Activated CD8-positive, alpha-beta T cell treated with anti-CD3 and anti-CD28 coated beads, Interleukin-2, amount 10 ng/mL, durations not matched to agents 7 days and 5 days (primary cell): Measurements from ENCODE around the gene NOX3. TPM values are rescaled to one million over a fixed set of nuclear protein-coding genes. Genes with fewer than 3 reads are reported as not detected.

Experiments used
- ATAC-seq: fragments of 150-1000 bp; cut with Tn5 transposase; one replicate; pipeline ENCODE4 v1.10.0; 2021; ENCODE audit warnings: moderate library complexity
- CTCF ChIA-PET: fragments of 350-600 bp; sonication (Branson Sonifier 250); formaldehyde crosslinking; loops from one replicate; lab custom pipeline; 2021; ENCODE audit warnings: antibody characterized with exemption; lab: Charles Lee
- POLR2A ChIA-PET: fragments of 350-600 bp; sonication (Branson Sonifier 250); formaldehyde crosslinking; loops from one replicate; lab custom pipeline; 2021; ENCODE audit warnings: antibody characterized with exemption; lab: Charles Lee
- DNase-seq: peaks from one replicate; pipeline ENCODE4 v3.0.0-alpha.2; 2020
- H3K27ac Mint-ChIP-seq: one replicate; pipeline ENCODE4 v1.8.0; 2021; ENCODE audit warnings: mild to moderate bottlenecking, mixed read lengths
- H3K27me3 Mint-ChIP-seq: one replicate; pipeline ENCODE4 v1.8.0; 2021; ENCODE audit warnings: low read depth, mixed read lengths
- H3K36me3 Mint-ChIP-seq: one replicate; pipeline ENCODE4 v1.8.0; 2021; ENCODE audit warnings: low read depth, mixed read lengths
- H3K4me1 Mint-ChIP-seq: one replicate; pipeline ENCODE4 v1.8.0; 2021; ENCODE audit warnings: low read depth, mixed read lengths
- H3K4me3 Mint-ChIP-seq: one replicate; pipeline ENCODE4 v1.8.0; 2021; ENCODE audit warnings: mild to moderate bottlenecking, mixed read lengths
- H3K9me3 Mint-ChIP-seq: one replicate; pipeline ENCODE4 v1.8.0; 2022; ENCODE audit warnings: mixed read lengths; ENCODE audit not compliant: insufficient read depth
- total RNA-seq, 2 experiments: library from RNA; stranded (reverse); gene quantifications; one replicate each; pipeline ENCODE4 v1.2.3, GENCODE V29; 2021

Gene NOX3
- total RNA-seq, 2 experiments from 2014 or later: not detected

DNA sequence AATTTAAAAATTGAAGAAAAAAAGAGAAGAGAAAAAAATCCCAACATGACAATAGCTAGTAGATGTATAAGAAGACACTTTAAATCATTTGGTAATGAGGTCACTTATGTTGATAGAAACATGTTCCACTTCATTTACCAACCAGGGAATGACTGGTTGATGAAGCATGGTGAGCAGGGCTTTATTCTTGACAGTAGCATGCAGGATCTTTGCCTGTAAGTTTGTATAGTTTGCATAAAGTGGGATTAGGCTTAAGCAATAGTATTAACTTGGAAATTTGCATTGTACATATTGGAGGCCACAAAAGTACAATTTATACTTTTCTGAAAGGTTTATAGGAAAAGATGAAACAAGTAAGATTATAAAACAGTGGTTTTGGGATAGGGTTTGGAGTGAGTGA, 67.0 kb downstream of the NOX3 start:
- H3K4me3 Mint-ChIP-seq: no peak overlapping the region
- ChIA-PET POLR2A (no interaction called here), CTCF (no interaction called here)
- H3K27ac Mint-ChIP-seq: no peak overlapping the region
- no peak for ATAC-seq
- DNase-seq: no peak
- H3K27me3 Mint-ChIP-seq: no peaks in the 10 kb centered on the region
- H3K9me3 Mint-ChIP-seq: no peaks in the 10 kb centered on the region
- no peaks in the 10 kb centered on the region for H3K36me3 Mint-ChIP-seq
- H3K4me1 Mint-ChIP-seq: peaks cover 7% of the 10 kb centered on the region

DNA sequence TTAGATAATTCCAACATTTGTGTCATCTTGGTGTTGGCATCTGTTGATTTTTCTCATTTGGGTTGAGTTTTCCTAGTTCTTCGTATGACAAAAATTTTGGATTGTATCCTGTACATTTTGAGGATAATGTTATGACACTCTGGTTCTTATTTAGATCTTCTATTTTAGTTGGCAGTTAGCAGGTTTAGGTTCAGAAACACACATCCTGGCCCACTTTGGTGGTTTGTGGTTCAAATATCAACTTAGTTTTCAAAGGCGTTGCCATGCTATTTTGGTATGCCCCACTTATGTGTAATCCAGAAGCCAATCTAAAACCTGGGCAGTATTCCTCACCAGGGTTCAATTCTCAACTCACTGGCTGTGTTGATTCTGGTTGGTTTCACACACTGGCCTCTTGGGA, 68.2 kb downstream of the NOX3 start:
- ATAC-seq: no peak
- POLR2A ChIA-PET: no interaction called here

DNA sequence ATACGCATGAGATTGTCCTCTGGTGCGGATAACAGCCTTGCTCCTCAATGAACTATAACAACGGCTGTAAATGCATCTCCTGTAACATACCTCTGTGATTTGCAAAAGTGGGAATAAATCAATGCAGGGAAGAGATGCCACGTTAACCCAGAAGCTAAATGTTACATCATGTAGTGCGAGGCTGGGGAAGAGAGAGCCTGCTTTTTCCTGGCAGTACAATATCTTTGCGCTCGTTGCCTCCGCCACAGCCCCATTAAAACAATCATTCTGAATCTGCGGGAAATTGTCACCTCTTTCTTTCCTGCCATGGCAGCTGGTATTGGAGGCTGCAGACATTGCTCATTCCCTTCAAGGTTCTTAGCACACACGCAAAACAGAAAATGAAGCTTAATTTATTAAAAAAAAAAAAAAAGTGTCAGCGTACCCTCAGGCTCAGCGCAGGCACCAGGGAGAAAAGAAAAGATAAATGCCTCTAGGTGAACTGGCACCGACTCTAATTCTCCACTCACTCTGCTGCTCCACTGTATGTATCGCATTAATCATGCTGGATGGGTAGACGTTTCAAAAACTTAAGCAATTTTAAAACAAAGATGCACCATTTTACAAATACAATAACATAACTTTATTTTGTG, 71.2 kb downstream of the NOX3 start:
- no peak for DNase-seq
- no peaks in the 10 kb centered on the region for H3K27me3 Mint-ChIP-seq
- H3K4me3 Mint-ChIP-seq: no peak overlapping the region
- no peak for ATAC-seq
- H3K9me3 Mint-ChIP-seq: no peaks in the 10 kb centered on the region
- H3K36me3 Mint-ChIP-seq: no peaks in the 10 kb centered on the region
- CTCF ChIA-PET: no interaction called here
- H3K4me1 Mint-ChIP-seq: peaks cover 7% of the 10 kb centered on the region
- POLR2A ChIA-PET: no interaction called here
- no peak overlapping the region for H3K27ac Mint-ChIP-seq

More for the DNA sequence above, 68.2 kb downstream of the NOX3 start:
- no peaks in the 10 kb centered on the region for H3K27me3 Mint-ChIP-seq
- no peak overlapping the region for H3K4me3 Mint-ChIP-seq
- DNase-seq: no peak
- CTCF ChIA-PET: no interaction called here
- H3K9me3 Mint-ChIP-seq: no peaks in the 10 kb centered on the region
- peaks cover 7% of the 10 kb centered on the region for H3K4me1 Mint-ChIP-seq
- H3K27ac Mint-ChIP-seq: no peak overlapping the region
- no peaks in the 10 kb centered on the region for H3K36me3 Mint-ChIP-seq

DNA sequence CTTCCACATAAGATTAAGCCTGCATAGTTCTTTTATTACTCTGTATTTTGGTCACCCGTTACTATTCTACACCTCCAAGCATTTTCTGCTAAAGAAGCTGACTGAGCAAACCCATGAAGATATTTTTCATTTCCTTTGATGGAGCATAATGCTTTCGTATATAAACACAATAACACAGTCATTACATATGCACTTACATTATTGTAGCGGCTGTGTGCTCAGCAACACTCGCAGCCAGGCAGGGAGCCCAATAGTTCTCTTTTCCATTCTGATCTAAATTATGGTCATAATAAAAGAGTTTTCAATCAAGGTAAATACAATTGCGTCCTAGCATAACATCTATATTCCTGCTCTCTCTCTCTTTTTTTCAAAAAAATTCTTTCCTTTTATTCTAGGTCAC, 71.7 kb downstream of the NOX3 start:
- Mint-ChIP-seq H3K4me3 (no peak overlapping the region), H3K27me3 (no peaks in the 10 kb centered on the region), H3K36me3 (no peaks in the 10 kb centered on the region), H3K4me1 (peaks cover 7% of the 10 kb centered on the region), H3K27ac (no peak overlapping the region), H3K9me3 (no peaks in the 10 kb centered on the region)
- ChIA-PET CTCF (no interaction called here), POLR2A (no interaction called here)
- ATAC-seq: no peak
- DNase-seq: no peak

DNA sequence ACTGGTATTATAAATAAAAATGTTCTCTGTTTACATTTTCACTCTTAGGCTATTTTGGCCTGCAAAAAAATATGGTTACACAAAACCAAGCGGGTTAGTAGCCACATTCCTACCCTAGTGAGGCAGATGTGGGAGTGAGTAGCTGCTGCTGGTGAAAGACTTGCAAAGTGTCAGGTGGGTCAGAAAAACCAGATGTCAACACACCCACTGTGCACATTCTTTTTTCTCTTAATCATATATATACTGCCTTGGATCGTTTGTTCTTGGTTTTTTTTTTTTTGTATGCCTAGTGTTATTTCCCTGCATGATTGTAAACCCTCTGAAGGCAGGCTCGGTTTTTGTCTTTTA, 73.3 kb downstream of the NOX3 start:
- DNase-seq: no peak
- ChIA-PET POLR2A (no interaction called here), CTCF (no interaction called here)
- Mint-ChIP-seq H3K27me3 (no peaks in the 10 kb centered on the region), H3K27ac (no peak overlapping the region), H3K4me3 (no peak overlapping the region), H3K9me3 (no peaks in the 10 kb centered on the region), H3K4me1 (peaks cover under 1% of the 10 kb centered on the region), H3K36me3 (no peaks in the 10 kb centered on the region)
- no peak for ATAC-seq

DNA sequence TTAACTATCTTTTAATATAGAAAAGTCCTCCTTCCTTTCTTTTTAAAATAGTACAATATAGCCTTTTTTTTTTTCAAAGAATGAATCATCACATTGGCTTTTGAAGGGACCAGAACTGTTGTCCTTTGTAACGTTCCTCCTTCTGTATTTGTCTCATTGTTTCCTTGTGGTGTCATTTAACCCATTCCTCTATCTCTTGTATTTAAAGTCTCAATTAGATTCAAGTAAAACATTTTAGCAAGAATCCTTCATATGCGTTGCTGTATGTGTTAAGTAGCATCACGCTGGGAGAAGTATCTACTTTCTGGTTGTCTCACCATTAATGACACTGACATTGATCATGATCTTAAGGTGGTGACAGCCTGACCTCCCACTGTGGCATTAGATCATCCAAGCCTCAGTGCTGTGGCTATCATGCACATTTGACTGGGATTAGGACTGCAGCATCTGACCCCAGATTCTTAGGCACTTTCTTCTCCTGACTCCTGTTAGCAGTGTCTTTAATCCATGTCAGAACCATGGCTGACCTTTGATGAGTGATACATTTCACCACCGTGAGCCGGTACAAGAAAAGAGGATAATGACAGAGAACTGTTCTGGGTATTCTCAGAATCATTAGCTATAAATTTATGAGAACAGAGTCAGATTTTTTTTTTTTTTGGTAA, 73.8 kb downstream of the NOX3 start:
- POLR2A ChIA-PET: no interaction called here
- Mint-ChIP-seq H3K4me3 (no peak overlapping the region), H3K36me3 (no peaks in the 10 kb centered on the region), H3K4me1 (no peaks in the 10 kb centered on the region), H3K27me3 (no peaks in the 10 kb centered on the region), H3K9me3 (no peaks in the 10 kb centered on the region), H3K27ac (no peak overlapping the region)
- CTCF ChIA-PET: no interaction called here
- no peak for ATAC-seq
- no peak for DNase-seq

DNA sequence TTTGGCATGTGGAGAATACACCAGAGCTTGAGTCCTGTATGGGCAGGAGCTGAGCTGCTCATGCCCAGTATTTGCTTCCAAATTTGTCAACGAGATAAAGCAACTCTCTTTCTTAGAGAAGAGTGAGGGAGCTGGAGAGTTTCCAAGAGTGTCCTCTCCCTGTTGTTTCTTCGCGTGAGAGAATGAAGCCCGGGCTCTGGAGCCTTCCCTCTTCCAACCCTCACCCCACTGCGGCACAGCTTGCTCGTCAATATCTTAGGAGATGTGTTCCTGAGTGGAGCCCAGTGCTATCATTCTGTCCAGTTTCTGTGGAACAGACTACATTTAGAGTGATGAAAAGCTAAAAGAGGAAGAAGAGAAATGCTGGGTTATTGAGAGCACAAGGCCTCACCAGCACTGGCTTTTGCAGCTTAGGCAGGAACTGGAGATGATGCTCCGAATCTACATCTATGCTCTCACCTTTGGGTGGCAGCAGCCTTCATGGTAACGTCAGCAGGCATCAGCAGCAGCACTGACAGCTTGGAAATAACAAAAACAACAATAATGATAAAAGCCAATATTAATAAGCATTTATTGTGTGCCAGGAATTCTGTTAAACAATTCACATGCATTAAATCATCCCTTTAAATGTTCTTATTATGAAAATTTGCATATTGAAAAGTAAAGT, 74.8 kb downstream of the NOX3 start:
- no peaks in the 10 kb centered on the region for H3K4me1 Mint-ChIP-seq
- POLR2A ChIA-PET: no interaction called here

DNA sequence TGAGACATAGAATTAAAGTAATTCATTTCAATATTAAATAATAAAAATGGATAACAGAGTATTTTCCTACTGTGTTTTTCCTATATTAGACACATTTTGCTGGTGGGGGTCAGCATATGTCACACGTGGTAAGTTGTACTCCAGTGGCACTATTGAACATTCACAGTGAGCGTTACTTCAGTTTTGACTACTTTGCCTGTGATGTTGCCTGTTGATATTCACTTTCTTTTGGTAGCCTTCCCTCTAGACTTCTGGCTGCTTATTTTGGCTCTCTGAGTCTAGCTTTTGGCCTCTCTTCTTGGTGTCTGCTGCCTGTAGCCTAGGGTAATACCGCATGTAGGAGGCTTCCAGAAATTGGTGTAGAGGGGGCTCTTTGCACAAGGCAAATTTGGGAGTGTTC, 76.9 kb downstream of the NOX3 start:
- ATAC-seq (no peak), DNase-seq (no peak)
- no peak overlapping the region for H3K4me3 Mint-ChIP-seq
- no peak overlapping the region for H3K27ac Mint-ChIP-seq
- H3K27me3 Mint-ChIP-seq: no peaks in the 10 kb centered on the region
- no peaks in the 10 kb centered on the region for H3K36me3 Mint-ChIP-seq
- no peaks in the 10 kb centered on the region for H3K9me3 Mint-ChIP-seq
- POLR2A ChIA-PET: no interaction called here
- no peaks in the 10 kb centered on the region for H3K4me1 Mint-ChIP-seq
- CTCF ChIA-PET: no interaction called here

More for the DNA sequence above, 74.8 kb downstream of the NOX3 start:
- Mint-ChIP-seq H3K36me3 (no peaks in the 10 kb centered on the region), H3K9me3 (no peaks in the 10 kb centered on the region), H3K4me3 (no peak overlapping the region), H3K27ac (no peak overlapping the region), H3K27me3 (no peaks in the 10 kb centered on the region)
- CTCF ChIA-PET: interaction anchor here (0.8 to 1.3 kb wide), 2 partner anchors 42 to 53 kb away, joined by 3 read pairs; no protein-coding TSS in a partner anchor
- ATAC-seq: no peak
- DNase-seq: no peak

DNA sequence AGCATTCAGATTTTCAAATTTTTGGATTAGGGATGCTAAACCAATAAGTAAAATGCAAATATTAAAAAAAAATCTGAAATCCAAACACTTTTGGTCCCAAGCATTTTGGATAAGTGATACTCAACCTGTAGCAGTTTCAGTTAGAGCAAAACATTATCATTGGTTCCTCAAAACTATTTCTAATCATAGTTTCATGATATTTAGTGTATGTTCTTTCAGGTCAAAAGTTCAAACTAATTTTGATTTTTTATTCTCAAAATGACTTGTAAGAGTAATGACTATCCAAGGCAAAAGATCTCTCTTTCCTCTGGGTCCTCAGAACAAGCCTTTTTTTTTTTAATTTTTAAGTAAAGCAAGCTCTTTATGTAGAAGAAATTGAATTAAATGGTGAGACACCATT, 77.4 kb downstream of the NOX3 start:
- Mint-ChIP-seq H3K36me3 (no peaks in the 10 kb centered on the region), H3K4me3 (no peak overlapping the region), H3K4me1 (no peaks in the 10 kb centered on the region), H3K9me3 (no peaks in the 10 kb centered on the region), H3K27me3 (no peaks in the 10 kb centered on the region), H3K27ac (no peak overlapping the region)
- DNase-seq (no peak), ATAC-seq (no peak)
- CTCF ChIA-PET: no interaction called here
- POLR2A ChIA-PET: no interaction called here

DNA sequence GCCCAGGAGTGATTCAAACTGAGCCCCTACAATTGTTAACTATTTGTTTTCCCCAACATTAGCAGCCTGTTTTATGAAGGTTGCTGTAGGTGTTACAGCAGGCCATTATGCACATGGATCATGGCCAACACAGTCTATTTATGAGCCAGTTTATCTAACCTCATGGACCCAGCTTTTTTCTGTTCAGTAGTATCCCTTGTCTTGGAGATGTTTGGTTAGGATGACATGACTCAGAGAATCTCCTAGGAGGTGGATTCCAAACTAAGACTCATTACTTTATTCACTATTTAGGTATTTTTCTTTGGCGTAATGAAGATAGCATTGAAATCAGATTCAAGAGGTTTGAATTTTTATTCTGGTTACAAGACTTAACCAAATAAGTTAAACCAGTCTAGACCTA, 78.6 kb downstream of the NOX3 start:
- Mint-ChIP-seq H3K36me3 (no peaks in the 10 kb centered on the region), H3K4me3 (no peak overlapping the region), H3K27ac (no peak overlapping the region), H3K9me3 (no peaks in the 10 kb centered on the region), H3K4me1 (no peaks in the 10 kb centered on the region), H3K27me3 (no peaks in the 10 kb centered on the region)
- ATAC-seq (no peak), DNase-seq (no peak)
- POLR2A ChIA-PET: no interaction called here
- CTCF ChIA-PET: no interaction called here

DNA sequence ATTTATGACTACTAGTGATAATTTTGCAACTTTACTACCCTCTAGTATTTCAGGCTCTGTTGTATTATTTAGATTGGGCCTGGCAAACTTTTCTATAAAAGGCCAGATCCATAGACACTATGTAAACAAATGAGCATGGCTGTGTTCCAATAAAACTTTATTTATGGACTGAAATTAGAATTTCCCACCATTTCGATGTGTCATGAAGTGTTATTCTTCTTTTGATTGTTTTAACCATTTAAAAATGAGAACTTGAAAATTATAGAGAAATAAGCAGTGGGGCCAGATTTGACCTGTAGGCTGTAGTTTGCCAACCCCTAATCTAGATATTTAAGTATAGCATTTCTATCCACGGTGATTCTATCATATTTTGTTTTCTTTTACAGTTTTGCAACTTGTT, 79.8 kb downstream of the NOX3 start:
- CTCF ChIA-PET: no interaction called here
- no peaks in the 10 kb centered on the region for H3K4me1 Mint-ChIP-seq
- H3K4me3 Mint-ChIP-seq: no peak overlapping the region
- no peaks in the 10 kb centered on the region for H3K36me3 Mint-ChIP-seq
- no peaks in the 10 kb centered on the region for H3K27me3 Mint-ChIP-seq
- no peaks in the 10 kb centered on the region for H3K9me3 Mint-ChIP-seq
- DNase-seq (no peak), ATAC-seq (no peak)
- POLR2A ChIA-PET: no interaction called here
- no peak overlapping the region for H3K27ac Mint-ChIP-seq

DNA sequence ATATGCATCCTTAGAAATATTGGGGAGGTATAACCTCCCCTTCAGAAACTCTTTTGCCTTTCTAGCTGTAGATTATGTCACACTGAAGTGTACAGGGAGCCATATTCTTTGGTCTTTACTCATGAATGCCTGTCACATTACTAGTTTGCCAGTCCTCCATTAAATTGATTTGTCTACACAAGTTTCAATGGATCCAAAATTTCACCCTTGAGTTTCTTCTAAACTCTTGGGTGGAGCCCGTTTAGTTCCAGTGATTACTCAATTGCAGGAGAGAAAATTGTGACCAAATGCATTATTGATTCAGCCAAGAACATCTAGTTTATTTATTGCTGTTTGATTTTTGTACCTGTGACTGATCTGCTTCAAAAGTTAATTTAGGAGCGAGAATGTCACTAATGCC, 81.0 kb downstream of the NOX3 start:
- Mint-ChIP-seq H3K27ac (no peak overlapping the region), H3K4me3 (no peak overlapping the region), H3K27me3 (peaks cover 2% of the 10 kb centered on the region), H3K36me3 (no peaks in the 10 kb centered on the region), H3K4me1 (no peaks in the 10 kb centered on the region), H3K9me3 (no peaks in the 10 kb centered on the region)
- POLR2A ChIA-PET: no interaction called here
- no peak for DNase-seq
- CTCF ChIA-PET: no interaction called here
- no peak for ATAC-seq
